HG03342 (cell line): ENCODE results near the gene KRT7.

Experiments
- ATAC-seq: cut with Tn5 transposase; IDR thresholded peaks from one replicate; pipeline ENCODE4 v1.9.1; 2021; ENCODE audit warnings: mild to moderate bottlenecking, moderate library complexity; ENCODE audit not compliant: unreplicated experiment

The KRT7 gene

DNA sequence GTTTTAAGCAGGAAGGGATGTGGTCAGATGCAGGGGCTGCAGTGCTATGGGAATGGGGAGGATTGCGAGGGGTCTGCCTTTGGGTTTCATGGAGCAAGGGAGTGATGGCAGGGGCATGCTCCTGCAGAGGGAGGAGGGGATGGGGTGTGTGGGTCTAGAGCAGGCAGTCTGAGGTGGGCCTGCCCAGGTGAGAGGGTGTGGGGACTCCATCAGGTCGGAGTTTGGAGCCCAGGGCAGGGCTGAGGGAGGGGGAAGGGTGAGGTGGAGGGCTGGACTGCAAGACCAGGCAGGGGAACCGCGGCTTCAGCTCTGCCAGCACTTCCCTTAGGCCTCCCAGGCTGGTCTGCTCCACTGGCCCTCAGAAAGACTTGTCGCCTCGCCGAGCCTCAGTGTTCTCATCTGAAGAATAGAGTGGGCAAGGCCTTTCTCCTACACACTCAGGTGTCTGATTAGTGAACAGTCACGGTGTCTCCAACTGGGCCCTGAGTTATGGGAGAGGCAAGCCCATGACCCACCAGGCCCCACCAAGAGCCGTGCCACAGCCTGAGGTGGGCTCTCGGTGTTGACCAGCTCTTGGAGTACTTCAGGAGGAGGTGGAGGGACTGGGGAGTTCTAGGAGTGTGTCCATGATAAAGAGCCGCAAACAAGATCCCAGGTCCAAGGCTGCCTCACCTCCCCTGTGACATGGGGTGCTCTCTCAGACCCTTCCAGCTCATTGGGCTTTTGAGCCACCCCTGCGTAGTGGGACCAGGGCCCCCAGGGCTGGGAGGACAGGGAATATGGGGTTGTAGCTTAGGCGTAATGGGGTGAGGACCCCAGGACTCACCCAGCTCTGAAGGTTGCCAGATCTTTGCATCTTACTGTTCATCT is 21.1 kb upstream of the KRT7 start:
- ATAC-seq = no peak

DNA sequence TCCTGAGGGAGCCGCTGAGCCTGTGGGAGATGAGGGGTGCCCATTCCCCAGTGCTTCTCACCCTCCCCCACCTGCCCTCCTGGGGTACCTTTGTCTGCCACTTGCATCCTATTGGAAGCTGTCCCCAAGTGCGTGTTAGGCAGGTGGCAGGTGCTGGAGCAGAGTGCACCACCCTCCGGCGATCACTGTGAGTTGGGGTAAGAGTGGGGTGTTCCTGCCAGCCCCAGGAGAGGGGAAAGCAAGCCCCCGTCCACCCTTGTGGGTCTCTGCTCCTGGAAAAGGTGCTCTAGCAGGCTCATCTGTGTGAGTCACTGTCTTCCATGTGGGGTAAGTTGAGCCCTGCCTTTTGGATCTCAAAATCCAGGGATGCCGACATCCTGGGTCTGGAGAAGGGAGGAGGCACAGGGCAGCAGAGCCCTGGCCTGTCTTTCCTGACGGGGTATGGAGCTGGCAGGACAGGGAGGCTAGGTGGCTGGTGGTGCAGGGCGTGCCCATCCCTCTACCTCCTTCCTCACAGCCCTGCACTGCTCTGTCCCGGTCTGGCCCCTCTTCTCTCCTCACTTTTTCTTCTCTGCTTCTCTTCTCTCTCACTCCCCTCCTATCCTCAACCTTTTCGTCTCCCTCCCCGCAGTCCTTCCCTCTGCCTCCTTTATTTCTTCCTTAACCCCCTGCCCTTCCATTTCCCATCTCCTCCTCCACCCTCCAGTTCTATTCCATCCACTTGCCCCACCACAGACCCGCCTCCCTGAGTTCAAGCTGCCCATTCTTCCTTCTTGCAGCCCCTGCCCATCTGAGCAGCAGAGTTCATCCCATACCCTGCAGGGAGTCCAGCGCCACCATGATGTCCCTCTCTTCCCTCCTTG is 20.1 kb upstream of the KRT7 start:
- no peak for ATAC-seq

DNA sequence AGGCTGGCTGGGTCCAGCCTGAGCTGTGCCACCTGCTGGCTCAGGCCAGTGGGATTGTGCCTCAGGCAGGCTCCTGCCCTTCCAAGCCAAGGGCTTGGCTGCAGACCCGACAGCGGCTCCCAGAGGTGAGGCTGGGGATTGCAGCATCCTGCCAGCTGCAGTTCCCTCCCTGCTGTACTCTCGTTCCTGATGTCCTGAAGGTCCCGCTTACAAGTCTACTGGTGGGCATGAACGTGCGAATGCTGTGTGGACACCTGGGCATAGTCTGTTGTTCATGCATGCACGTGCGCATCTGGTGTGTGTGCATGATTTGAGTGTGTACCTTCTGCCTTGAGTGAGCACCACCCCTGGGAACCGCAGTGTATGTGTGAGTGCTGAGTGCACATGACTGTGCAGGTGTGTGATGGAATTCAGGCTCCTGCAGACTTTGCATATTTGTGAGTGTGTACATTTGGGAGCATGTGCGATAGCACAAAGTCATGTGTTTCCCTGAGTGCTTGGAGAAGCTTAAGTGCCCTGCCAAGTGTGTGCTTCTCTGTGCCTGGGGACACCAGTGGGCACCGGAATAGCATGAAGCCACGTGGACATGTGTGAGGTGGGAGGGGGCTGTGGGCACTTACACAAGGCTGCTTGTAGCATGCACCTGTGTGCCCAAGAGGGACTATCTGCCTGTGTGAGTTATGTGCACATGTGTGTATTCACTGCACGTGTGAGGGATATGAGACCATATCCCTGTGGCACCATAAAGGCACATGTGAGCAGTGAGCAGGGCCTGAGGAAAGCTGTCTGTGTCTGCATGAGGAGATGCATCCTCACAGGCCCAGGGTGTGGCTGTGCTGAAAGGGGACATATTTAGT is 19.3 kb upstream of the KRT7 start:
- no peak for ATAC-seq

DNA sequence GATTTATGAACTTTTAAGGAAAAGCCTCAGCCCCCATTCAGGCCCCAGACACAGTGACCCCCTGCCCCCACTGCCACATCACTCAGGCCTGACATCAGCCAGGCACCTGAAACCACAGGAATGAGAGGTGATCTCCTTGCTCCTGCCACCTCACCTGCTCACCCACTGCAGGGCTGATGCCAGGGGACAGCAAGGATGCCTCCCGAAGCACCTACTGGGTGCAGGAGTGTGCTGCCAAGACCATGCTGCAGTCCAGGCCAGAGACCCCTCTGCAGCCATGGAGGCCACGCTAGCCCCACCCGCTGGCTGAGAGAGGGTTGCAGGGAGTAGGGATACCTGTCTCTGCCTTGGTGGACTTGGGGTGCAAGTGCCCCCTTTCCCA is 18.6 kb upstream of the KRT7 start:
- ATAC-seq = no peak

DNA sequence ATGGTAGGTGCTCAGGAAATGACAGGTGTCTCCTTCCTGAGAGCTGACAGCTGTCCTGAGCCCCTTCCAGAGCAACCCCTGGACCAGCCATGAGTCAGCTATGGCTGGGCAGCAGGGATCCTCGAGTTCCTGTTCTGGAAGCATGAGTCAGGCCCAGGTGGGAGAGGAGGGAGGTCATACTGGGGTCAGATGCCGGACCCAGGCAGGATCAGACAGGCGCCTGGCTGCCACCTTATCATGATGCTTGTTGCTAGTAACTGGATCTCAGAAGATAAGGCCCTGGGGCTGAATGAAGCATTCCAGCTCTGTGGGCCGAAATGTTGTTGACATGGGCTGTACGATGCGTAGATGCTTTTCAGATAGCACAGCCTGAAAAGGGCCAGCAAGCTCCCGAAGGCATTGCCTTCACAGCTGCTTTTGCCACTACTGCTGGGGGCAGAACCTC is 17.4 kb upstream of the KRT7 start:
- ATAC-seq = no peak

DNA sequence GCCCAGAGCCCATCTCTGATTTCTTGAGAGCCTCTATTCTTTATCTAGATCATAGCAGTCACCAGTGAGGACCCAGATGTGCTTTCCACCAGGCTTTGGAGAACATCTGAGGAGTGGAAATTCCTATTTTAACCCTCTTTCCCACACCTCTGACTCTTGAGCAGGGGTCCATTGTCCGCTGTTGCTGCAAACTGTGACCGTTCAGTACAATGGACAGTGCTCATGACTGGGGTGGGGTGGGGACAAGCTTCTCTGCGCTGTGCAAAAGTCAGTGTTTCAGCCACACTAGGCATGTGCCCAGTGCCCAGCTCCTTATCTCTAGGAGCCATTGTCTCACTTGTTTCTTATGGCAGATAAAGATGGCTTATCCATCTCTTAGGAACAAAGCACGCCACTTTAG is 16.9 kb upstream of the KRT7 start:
- ATAC-seq = no peak

DNA sequence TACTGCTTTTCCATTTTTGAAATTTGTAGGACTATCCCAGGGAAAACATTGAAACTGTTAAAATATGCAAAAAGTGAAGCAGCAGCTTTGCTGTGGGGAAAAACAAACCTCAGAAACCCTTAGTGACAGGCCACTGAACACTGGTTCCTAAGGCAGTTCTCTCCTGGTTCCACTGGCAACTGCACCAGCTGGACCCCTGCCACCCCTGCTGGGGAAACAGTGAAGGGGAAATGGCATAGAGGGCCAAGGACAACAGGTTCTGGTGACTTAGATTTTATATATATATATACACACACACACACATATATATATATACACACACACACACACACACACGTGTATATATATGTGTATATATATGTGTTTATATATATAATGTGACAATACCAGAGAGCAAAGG is 16.2 kb upstream of the KRT7 start:
- ATAC-seq = no peak

DNA sequence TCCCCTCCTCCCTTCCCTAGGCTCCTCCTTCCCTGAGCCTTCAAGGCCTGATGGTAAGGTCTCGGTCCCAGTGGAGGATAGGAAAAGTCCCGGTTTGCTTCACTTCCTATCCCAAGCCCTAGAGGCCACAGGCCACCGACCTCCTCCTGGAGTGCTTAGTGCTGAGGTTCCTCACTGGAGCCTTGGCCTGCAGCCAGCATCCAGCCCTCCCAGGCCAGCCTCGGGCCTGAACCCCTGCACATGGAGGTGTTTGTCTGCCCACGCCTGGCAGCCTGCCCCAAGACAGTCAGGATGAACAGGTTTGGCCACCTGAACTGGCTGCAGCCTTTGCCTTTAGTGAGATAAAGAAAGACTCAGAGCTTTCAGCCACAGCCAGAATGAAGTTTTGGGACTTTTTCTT is 15.8 kb upstream of the KRT7 start:
- no peak for ATAC-seq

DNA sequence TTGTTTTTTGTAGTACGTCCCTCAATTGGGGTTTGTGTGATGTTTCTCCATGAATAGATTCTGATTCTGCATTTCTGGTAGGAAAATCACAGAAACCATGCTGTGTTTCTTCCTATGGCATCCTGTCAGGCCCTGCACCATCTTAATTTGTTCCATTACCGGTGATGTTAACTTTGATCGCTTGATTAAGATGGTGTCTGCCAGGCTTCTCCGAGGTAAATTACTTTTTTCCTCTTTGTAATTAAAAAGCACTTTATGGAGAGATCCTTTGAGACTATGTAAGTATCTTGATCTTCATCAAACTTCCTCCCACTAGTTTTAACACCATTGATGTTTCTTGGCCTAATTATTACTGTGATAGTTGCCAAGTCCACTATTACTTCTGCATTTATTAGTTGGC is 15.0 kb upstream of the KRT7 start:
- no peak for ATAC-seq

DNA sequence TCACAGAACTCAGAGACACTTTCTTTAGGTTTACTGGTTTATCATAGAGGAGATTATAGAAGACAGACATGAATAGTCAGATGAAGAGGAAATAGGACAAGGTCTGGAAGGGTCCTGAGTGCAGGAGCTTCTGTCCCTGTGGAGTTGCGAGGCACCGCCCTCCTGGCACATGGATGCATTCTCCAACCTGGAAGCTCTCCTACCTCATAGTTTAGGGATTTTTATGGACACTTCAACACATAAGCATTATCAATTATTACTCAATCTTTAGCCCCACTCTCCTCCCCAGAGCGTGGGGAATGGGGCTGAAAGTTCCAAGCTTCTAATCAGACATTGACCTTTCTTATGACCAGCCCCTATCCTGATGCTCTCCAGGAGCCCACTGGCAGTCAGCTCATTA is 12.6 kb upstream of the KRT7 start:
- ATAC-seq = no peak

DNA sequence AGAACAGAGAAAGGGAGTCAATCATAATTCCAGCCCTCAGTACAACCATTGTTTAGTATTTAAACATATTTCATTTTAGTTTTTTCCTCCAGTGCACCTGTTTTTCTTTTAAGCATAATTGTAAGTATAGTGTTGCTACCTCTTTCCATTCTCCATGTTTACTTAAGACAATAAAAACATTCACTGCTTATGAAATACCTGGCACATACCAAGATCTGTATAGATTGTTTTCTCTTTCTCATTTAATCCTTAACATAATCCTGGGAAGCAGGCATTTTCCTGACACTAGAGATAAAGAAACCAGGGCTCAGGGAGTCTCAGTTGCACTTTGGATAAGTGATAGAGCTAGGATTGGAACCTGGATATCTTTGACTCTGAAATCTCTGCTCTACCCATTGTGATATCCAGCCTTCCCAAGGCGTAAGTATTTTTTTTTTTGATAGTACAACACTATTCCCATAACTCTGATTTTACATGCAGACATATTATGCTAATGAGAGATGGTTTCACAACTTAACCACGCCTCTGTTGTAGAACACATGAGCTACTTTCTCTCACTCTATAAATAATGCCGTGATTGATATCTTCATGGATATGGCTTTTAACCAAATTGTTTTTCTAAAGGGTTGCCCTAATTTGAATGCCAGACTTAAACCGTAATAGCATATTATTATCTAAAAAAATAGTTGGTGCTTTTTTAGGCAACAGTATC is 11.8 kb upstream of the KRT7 start:
- ATAC-seq = no peak

DNA sequence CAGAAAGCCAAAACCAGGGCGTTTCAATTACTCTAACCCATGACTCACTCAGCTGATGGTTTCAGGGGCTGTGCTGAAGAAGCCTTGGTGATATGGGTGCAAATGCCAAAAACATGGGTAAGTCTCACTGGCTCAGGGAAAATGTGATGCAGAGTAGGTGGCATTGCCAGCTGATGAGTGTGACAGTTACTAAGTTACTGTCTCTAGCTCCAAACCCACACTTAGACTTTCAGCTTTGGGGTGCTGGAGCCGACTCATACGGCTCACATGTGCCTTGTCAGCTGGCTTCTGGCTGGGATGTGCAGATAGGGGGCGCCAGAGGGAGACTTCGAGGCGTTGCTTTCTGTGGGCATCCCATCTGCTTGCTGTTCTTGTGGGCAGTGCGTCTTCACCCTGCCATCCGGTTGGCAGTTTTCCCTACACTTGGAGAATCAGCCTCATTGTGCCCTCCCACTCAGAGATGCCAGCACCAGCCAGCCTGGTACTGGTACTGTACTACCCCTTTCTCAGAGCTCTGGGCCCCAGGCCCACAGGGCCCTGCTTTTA is 11.1 kb upstream of the KRT7 start:
- no peak for ATAC-seq

DNA sequence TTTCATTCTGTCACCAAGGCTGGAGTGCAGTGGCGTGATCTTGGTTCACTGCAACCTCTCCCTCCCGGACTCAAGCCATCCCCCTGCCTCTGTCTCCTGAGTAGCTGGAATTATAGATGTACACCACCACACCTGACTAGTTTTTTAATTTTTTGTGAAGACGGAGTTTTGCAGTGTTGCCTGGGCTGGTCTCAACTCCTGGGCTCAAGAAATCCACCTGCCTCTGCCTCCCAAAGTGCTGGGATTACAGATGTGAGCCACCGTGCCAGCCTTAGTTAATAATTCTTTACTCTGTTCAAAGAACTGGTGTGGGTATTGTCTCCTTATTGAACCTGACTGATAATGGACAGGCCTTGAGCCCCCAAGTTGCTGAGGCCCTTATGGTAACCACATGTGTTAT is 10.4 kb upstream of the KRT7 start:
- no peak for ATAC-seq

DNA sequence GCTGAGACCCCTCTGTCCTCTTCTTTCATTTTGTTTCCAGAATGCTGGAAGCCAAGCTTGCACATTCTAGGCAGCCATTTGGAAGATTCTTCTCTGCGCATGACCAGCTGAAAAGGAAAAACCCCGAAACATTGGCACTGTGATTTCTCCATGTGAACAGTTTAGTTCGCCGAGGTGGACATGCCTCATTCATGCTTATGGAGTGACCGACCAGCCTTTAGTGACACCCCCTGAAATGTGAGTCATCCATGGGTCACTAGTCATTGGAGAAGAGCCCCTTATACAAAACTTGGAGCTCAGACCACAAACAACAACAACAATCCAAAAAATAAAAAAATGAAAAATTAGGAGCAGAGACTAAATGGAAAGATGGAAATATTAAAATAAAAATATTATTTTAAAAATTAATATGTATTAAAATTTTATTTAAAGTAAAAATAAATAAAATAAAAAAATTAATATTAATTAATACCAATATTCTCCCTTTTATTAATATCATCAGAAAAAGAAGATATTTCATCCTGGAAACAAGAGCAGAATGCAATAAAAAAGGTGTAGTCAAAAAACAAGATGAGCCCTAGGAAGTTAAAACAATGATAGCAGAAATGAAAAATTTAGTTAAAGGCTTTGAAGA is 9.5 kb upstream of the KRT7 start:
- ATAC-seq = no peak

DNA sequence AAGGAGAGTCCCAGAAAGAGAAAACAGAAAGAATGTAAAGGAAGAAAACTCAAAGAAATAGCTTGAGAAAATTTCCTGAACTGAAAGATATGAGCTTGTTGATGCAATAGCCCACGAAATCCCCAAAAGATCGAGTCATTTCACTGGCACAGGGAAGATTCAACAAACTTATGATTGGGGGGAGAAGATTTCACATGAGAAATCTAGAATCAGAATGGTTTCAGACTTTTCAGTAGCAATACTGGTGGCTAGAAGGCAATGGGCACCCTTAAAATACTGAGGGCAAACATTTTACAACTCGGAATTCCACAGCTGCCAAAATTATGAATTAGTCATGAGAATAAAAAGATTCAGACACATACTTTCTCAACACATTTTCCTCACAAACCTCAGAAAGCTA is 8.9 kb upstream of the KRT7 start:
- ATAC-seq = no peak

DNA sequence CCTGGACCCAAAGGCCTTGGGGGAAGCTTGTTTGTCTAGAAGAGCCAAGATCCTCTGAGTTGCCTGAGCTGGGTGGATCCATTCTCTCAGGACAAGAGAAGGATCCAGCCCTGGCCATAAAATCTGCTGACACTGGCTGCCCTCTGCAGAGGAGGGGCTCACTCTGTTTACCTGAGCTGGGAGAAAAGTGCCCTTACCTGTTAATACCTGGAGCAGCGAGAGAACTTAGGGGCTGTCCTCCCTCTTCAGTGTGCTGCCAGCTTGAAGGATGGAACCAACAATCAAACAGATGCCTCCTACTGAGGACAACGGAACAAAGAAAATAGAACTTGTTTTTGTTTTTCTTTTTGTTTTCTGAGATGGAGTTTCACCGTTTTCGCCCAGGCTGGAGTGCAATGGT is 7.3 kb upstream of the KRT7 start:
- ATAC-seq = no peak

DNA sequence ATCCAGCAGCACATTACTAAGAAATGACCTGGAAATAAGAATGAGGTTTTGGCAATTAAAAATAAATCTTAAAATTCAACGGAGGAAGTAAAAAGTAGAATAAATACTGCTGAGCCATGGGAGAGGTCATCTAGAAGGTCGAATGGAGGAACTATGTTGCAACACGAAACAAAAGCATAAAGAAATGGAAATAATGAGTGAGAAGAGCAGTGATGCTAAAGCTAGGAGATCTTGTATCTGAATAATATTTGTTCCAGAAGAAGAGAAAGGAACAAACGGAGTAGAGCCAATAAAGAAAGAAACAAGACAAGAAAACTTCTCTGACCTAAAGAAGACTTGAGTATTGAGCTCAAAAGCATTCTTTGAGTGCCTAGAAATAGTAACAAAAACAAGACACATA is 6.6 kb upstream of the KRT7 start:
- ATAC-seq = no peak

DNA sequence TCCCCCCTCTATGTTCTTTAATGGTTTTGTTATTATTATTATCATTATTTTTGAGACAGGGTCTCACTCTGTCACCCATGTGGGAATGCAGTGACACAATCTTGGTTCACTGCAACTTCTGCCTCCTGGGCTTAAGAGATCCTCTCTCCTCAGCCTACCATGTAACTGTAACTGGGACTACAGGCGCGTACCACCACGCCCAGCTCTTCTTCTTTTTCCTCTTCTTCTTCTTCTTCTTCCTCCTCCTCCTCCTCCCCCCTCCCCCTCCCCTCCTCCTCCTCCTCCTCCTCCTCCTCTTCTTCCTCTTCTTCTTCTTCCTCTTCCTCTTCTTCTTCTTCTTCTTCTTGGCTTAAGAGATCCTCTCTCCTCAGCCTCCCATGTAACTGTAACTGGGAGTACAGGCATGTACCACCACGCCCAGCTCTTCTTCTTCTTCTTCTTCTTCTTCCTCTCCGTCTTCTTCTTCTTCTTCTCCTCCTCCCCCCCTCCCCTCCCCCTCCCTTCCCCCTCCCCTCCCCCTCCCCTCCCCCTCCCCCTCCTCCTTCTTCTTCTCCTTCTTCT is 5.4 kb upstream of the KRT7 start:
- ATAC-seq = no peak

DNA sequence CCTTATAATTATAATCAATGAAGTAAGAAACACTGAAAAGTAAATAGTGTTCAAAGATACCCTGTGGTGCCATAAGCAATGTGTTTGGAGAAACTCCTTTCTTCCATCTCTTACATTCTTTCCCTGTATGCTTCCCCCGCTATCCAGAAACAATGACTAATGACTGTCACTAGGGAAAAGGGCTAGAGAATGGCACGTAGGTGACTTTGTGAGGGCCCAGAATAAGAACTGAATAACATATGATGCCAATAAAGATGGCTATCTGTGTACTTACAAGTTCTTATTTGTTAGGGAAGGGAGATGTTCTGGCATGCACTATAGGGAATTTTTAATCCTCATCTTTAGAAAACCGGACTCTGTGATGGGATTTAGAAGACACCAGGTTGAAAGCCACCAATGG is 4.7 kb upstream of the KRT7 start:
- no peak for ATAC-seq

DNA sequence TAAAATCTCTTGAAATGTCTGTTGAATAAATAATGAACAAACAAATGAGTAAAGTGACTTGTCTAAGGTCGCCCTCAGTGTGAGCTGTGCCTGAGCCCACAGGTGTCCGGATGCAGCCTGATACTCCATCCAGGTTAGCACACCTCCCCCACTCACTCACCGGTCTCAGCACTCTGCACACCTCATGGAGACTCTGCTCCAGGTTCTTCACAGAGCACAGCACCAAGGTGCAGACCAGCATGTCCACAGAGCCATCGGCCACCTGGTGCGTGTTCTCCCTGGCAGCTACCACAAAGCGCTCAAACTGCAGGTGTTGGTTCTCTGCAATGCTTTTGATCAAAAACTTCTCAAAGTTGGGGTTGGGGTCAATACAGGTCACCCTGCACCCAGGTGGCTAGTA is 4.1 kb upstream of the KRT7 start:
- ATAC-seq = no peak
